ENCODE results near the gene ZDHHC14. TPM values are rescaled to one million over a fixed set of nuclear protein-coding genes. Genes with fewer than 3 reads are reported as not detected.

The ZDHHC14 gene
- total RNA-seq, 1 experiment from 2014 or later, result 3.2 TPM

GRCh38 chr6:157512382-157512682, 131.3 kb downstream of the ZDHHC14 start:
- no TSS peak for BruUV-seq (replicated peaks)
- Histone ChIP-seq H3K27me3 (replicated peaks; ENCODE audit: insufficient read depth, low read depth, low read length, poor library complexity) (no peaks in the 10 kb centered on the region), H3K27ac (ENCODE audit: low read depth, low read length, poor library complexity, severe bottlenecking) (no peak overlapping the region), H3K4me1 (ENCODE audit: insufficient read depth, low read length, poor library complexity, severe bottlenecking) (no peaks in the 10 kb centered on the region), H3K4me3 (ENCODE audit: low read depth, low read length, poor library complexity, severe bottlenecking) (no peak overlapping the region), H3K36me3 (ENCODE audit: insufficient read depth, low read length, poor library complexity, severe bottlenecking) (no peaks in the 10 kb centered on the region), H3K9me3 (ENCODE audit: low read depth, low read length, poor library complexity, severe bottlenecking) (no peaks in the 10 kb centered on the region)
- CTCF ChIA-PET, result no interaction called here
- intact Hi-C loops (cut with micrococcal nuclease; ENCODE audit: unreplicated experiment), result no loop called here
- DNase-seq (ENCODE audit: low spot score), result no peak
- TF ChIP-seq CTCF (conservative IDR thresholded peaks at IDR 0.05; ENCODE audit: low read depth, low read length) (no peak), EZH2 (IDR thresholded peaks at IDR 0.05; ENCODE audit: borderline replicate concordance, low read depth, low read length, poor library complexity, severe bottlenecking) (no peak)
- POLR2A ChIA-PET (ENCODE audit: low non-redundant PET), result no interaction called here

GRCh38 chr6:157513004-157513603, 132.1 kb downstream of the ZDHHC14 start:
- TF ChIP-seq EZH2 (IDR thresholded peaks at IDR 0.05; ENCODE audit: borderline replicate concordance, low read depth, low read length, poor library complexity, severe bottlenecking) (no peak), CTCF (conservative IDR thresholded peaks at IDR 0.05; ENCODE audit: low read depth, low read length) (no peak)
- no peak for DNase-seq (ENCODE audit: low spot score)
- H3K4me1 ChIP-seq (ENCODE audit: insufficient read depth, low read length, poor library complexity, severe bottlenecking), result no peaks in the 10 kb centered on the region
- intact Hi-C loops (cut with micrococcal nuclease; ENCODE audit: unreplicated experiment), result no loop called here
- H3K9me3 ChIP-seq (ENCODE audit: low read depth, low read length, poor library complexity, severe bottlenecking), result no peaks in the 10 kb centered on the region
- no peak overlapping the region for H3K4me3 ChIP-seq (ENCODE audit: low read depth, low read length, poor library complexity, severe bottlenecking)
- ChIA-PET POLR2A (ENCODE audit: low non-redundant PET) (no interaction called here), CTCF (no interaction called here)
- no peak overlapping the region for H3K27ac ChIP-seq (ENCODE audit: low read depth, low read length, poor library complexity, severe bottlenecking)
- BruUV-seq (replicated peaks), result no TSS peak
- H3K27me3 ChIP-seq (replicated peaks; ENCODE audit: insufficient read depth, low read depth, low read length, poor library complexity), result no peaks in the 10 kb centered on the region
- H3K36me3 ChIP-seq (ENCODE audit: insufficient read depth, low read length, poor library complexity, severe bottlenecking), result no peaks in the 10 kb centered on the region

GRCh38 chr6:157513619-157514485, 132.9 kb downstream of the ZDHHC14 start:
- Histone ChIP-seq H3K9me3 (ENCODE audit: low read depth, low read length, poor library complexity, severe bottlenecking) (no peaks in the 10 kb centered on the region), H3K36me3 (ENCODE audit: insufficient read depth, low read length, poor library complexity, severe bottlenecking) (no peaks in the 10 kb centered on the region), H3K27me3 (replicated peaks; ENCODE audit: insufficient read depth, low read depth, low read length, poor library complexity) (no peaks in the 10 kb centered on the region), H3K4me1 (ENCODE audit: insufficient read depth, low read length, poor library complexity, severe bottlenecking) (no peaks in the 10 kb centered on the region), H3K27ac (ENCODE audit: low read depth, low read length, poor library complexity, severe bottlenecking) (no peak overlapping the region), H3K4me3 (ENCODE audit: low read depth, low read length, poor library complexity, severe bottlenecking) (no peak overlapping the region)
- no peak for DNase-seq (ENCODE audit: low spot score)
- POLR2A ChIA-PET (ENCODE audit: low non-redundant PET), result no interaction called here
- TF ChIP-seq CTCF (conservative IDR thresholded peaks at IDR 0.05; ENCODE audit: low read depth, low read length), result no peak
- no peak for TF ChIP-seq EZH2 (IDR thresholded peaks at IDR 0.05; ENCODE audit: borderline replicate concordance, low read depth, low read length, poor library complexity, severe bottlenecking)
- BruUV-seq (replicated peaks), result no TSS peak
- intact Hi-C loops (cut with micrococcal nuclease; ENCODE audit: unreplicated experiment), result no loop called here
- CTCF ChIA-PET, result no interaction called here

All from A673 (cell line).